GM12874 (cell line): ENCODE measurements around the gene PROX2.

Source experiments
- CTCF ChIP-seq: IDR thresholded peaks from 2 replicates; pipeline ENCODE4 v1.5.1; 2011; ENCODE audit warnings: low read depth, mild to moderate bottlenecking, control low read depth, low read length, moderate library complexity; ENCODE audit not compliant: insufficient read depth

PROX2 gene

GRCh38 chr14:74888164-74889158, 12.5 kb upstream of the PROX2 start:
- no peak for TF ChIP-seq CTCF

GRCh38 chr14:74886001-74886400, 10.1 kb upstream of the PROX2 start:
- no peak for TF ChIP-seq CTCF

GRCh38 chr14:74882103-74882920, 6.4 kb upstream of the PROX2 start:
- TF ChIP-seq CTCF = no peak

- TF ChIP-seq CTCF = no peak
These were observed 5.6 kb upstream of the PROX2 start, which contains the start of gene DLST for GRCh38 chr14:74881431-74882102. Gene DLST (plus strand): TSS chr14:74881916. CDS start chr14:74881954, 38 bp downstream.

GRCh38 chr14:74879427-74880182, 3.7 kb upstream of the PROX2 start:
- no peak for TF ChIP-seq CTCF

- TF ChIP-seq CTCF = no peak
These were observed 741 bp downstream of the PROX2 start for GRCh38 chr14:74875204-74875603.
